Placental pericyte (primary cell): ENCODE results near the gene NTM. TPM values are rescaled to one million over a fixed set of nuclear protein-coding genes. Genes with fewer than 3 reads are reported as not detected.

Source experiments
- small RNA-seq: library from RNA; depleted of rRNA; stranded (forward); fragments of <200 nt; gene quantifications from one replicate; pipeline ENCODE3, GENCODE V24; 2012; ENCODE audit warnings: low replicate concordance
- total RNA-seq: library from RNA; depleted of rRNA; stranded (reverse); fragments of >200 nt; gene quantifications from 2 replicates; pipeline ENCODE4 v1.2.3, GENCODE V29; 2012

The NTM gene
- total RNA-seq, result 15.1 and 97.8 TPM in 2 replicates

DNA sequence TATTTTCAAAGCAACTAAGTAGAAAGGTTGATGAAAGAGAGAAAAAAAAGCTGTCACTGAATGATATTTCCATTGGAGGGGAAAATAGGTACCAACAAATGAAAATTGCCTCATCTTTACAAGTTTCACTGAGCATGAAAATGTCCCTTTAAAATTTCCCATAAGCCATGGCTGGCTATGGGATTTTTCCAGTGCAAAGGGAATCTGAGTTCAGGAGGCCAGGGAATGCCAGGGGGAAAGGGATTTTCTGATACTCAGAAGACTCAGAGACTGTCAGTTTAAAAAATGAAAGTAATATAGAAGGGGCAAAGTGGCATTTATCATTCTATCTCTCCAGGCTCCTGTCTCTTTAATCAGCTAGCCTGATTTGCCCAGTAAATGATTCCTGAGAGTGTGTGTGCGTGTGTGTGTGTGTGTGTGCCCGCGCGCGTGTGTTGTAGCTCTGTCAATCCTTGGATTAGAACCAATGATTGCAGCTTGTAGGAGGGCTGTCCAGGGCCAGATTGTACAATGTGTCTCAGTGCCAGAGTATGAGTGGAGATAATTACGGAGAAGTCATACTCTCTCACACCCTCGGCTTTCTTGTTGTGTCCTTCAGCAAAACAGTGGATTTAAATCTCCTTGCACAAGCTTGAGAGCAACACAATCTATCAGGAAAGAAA, at the start of gene NTM:
NTM (plus strand) TSS at position 526 of the 662 bp plus-strand sequence.

Small RNA genes lying within 50 kb of the gene (small RNA-seq; reads per million reads assigned to genes)
- gene RNU6ATAC12P, result not detected
